Measurements from ENCODE around the gene FDPS. TPM values are rescaled to one million over a fixed set of nuclear protein-coding genes. Genes with fewer than 3 reads are reported as not detected.
A peak's percentile ranks its signal among the peaks of the same experiment; 100 is the strongest.

FDPS gene
- 241 and 242 TPM in 2 replicates for total RNA-seq

- Mint-ChIP-seq H3K4me3 (peak within 1 kb of the TSS; percentile 94), H3K27ac (peak within 1 kb of the TSS; percentile 92), H3K36me3 (ENCODE audit: low read depth) (peaks cover 36% of the 10 kb centered on the region), H3K4me1 (peaks cover 32% of the 10 kb centered on the region), H3K27me3 (no peaks in the 10 kb centered on the region), H3K9me3 (no peaks in the 10 kb centered on the region)
- ChIA-PET POLR2A (interaction anchor here (0.6 to 1.9 kb wide), 12 partner anchors 11 to 301 kb away, joined by 3 to 30 read pairs (median 5); partner anchors contain the start of genes CLK2, MSTO1, RUSC1 and SCAMP3), CTCF (interaction anchor here (0.6 to 2.5 kb wide), 8 partner anchors 12 to 195 kb away, joined by 3 to 23 read pairs (median 4); partner anchors contain the start of genes CLK2 and RUSC1)
- intact Hi-C loops (cut with micrococcal nuclease): loop anchor here (1.0 kb wide), 8 partner anchors 15 to 255 kb away; partner anchors contain the start of genes CLK2, HCN3, MTX1 and SCAMP3
- TF ChIP-seq, protein P1, sequence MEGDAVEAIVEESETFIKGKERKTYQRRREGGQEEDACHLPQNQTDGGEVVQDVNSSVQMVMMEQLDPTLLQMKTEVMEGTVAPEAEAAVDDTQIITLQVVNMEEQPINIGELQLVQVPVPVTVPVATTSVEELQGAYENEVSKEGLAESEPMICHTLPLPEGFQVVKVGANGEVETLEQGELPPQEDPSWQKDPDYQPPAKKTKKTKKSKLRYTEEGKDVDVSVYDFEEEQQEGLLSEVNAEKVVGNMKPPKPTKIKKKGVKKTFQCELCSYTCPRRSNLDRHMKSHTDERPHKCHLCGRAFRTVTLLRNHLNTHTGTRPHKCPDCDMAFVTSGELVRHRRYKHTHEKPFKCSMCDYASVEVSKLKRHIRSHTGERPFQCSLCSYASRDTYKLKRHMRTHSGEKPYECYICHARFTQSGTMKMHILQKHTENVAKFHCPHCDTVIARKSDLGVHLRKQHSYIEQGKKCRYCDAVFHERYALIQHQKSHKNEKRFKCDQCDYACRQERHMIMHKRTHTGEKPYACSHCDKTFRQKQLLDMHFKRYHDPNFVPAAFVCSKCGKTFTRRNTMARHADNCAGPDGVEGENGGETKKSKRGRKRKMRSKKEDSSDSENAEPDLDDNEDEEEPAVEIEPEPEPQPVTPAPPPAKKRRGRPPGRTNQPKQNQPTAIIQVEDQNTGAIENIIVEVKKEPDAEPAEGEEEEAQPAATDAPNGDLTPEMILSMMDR (IDR thresholded peaks at IDR 0.05): no peak
- DNase-seq (peak; percentile 87), ATAC-seq (ENCODE audit: low read depth) (peak; percentile 97)
Measured at GRCh38 chr1:155308493-155309422, at the start of gene FDPS. FDPS (plus strand) TSS chr1:155308866; CDS start chr1:155309790, 924 bp downstream.

DNA sequence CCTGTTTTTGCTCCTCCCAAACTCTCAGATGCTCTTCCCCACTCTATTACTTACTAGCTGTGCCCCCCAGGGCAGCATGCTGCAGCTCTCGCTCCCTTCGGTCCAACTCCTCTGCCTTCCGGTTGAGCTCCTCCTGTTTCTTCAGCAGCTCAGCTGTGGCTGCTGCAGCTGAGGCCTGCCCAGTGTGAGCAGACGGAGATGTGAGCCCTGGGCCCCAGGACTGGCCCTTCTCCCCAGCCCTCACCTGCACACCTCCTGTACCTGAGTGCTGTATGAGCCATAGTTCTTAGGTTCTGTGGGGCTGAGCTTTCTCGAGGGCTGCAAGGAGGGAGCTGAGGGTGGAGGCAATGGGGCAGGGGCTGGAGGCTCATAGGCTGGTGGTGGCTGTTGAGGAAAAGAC is 48.4 kb upstream of the FDPS start:
- Mint-ChIP-seq H3K9me3 (no peaks in the 10 kb centered on the region), H3K36me3 (ENCODE audit: low read depth) (peaks cover 82% of the 10 kb centered on the region), H3K4me1 (peaks cover 44% of the 10 kb centered on the region), H3K27ac (no peak overlapping the region), H3K4me3 (peak overlapping the region; percentile 98), H3K27me3 (no peaks in the 10 kb centered on the region)
- ATAC-seq (ENCODE audit: low read depth) (no peak), DNase-seq (no peak)
- TF ChIP-seq, protein P1 (IDR thresholded peaks at IDR 0.05): no peak
- ChIA-PET POLR2A (interaction anchor here (0.7 to 5.8 kb wide), 4 partner anchors 9 to 303 kb away, joined by 3 to 52 read pairs (median 4); partner anchors contain the start of genes ASH1L and CLK2), CTCF (interaction anchor here (1.2 to 4.0 kb wide), 2 partner anchors 9 to 63 kb away, joined by 4 to 47 read pairs; no protein-coding TSS in a partner anchor)
- intact Hi-C loops (cut with micrococcal nuclease): loop anchor here (5.0 kb wide), 1 partner anchor 53 kb away; the partner anchor contains the start of genes MTX1 and THBS3

DNA sequence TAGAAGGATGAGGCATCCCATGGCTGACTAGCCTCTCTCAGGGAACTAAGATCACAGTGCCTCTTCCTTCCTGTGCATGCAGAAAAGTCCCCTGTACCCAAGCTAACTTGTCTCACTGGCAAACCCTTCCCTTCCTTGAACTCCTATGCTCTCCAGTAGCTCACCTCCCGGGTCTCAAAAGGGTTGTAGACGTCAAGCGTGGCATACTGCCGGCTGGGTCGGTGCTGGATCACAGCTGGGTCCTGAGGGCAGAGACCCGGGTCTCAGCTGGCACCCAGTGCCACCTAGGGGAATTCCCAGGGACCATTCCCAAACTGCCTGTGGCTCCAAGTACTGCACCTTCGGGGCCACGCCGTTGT is 47.2 kb upstream of the FDPS start:
- TF ChIP-seq, protein P1 (IDR thresholded peaks at IDR 0.05): no peak
- no peaks in the 10 kb centered on the region for H3K9me3 Mint-ChIP-seq
- ChIA-PET POLR2A (interaction anchor here (0.5 to 5.8 kb wide), 16 partner anchors 10 to 375 kb away, joined by 3 to 52 read pairs (median 6); partner anchors contain the start of genes ASH1L, CLK2, FDPS and KRTCAP2), CTCF (interaction anchor here (4.0 kb wide), 1 partner anchor 10 kb away, joined by 47 read pairs; no protein-coding TSS in a partner anchor)
- no peaks in the 10 kb centered on the region for H3K27me3 Mint-ChIP-seq
- DNase-seq: no peak
- peaks cover 37% of the 10 kb centered on the region for H3K4me1 Mint-ChIP-seq
- peak overlapping the region; percentile 92 for H3K27ac Mint-ChIP-seq
- intact Hi-C loops (cut with micrococcal nuclease): loop anchor here (5.0 kb wide), 1 partner anchor 54 kb away; the partner anchor contains the start of genes MTX1 and THBS3
- H3K36me3 Mint-ChIP-seq (ENCODE audit: low read depth): peaks cover 86% of the 10 kb centered on the region
- peak overlapping the region; percentile 98 for H3K4me3 Mint-ChIP-seq
- peak; percentile 2 for ATAC-seq (ENCODE audit: low read depth)

- POLR2A ChIA-PET: interaction anchor here (0.5 to 5.8 kb wide), 18 partner anchors 11 to 374 kb away, joined by 3 to 52 read pairs (median 5); partner anchors contain the start of genes ASH1L, CLK2, FDPS and KRTCAP2
- peak; percentile 71 for DNase-seq
- peaks cover 86% of the 10 kb centered on the region for H3K36me3 Mint-ChIP-seq (ENCODE audit: low read depth)
Measured at GRCh38 chr1:155261852-155262673, 46.6 kb upstream of the FDPS start, which contains the start of gene SCAMP3. SCAMP3 (minus strand) TSS chr1:155262360; CDS start chr1:155262151, 209 bp downstream.

More at GRCh38 chr1:155261852-155262673, 46.6 kb upstream of the FDPS start, which contains the start of gene SCAMP3:
- Mint-ChIP-seq H3K27me3 (no peaks in the 10 kb centered on the region), H3K27ac (peak within 1 kb of the TSS; percentile 92), H3K4me1 (peaks cover 33% of the 10 kb centered on the region), H3K4me3 (peak within 1 kb of the TSS; percentile 98), H3K9me3 (no peaks in the 10 kb centered on the region)
- CTCF ChIA-PET: interaction anchor here (4.0 kb wide), 1 partner anchor 11 kb away, joined by 47 read pairs; no protein-coding TSS in a partner anchor
- TF ChIP-seq, protein P1 (IDR thresholded peaks at IDR 0.05): no peak
- ATAC-seq (ENCODE audit: low read depth): peak; percentile 95
- intact Hi-C loops (cut with micrococcal nuclease): loop anchor here (1.0 to 5.0 kb wide), 7 partner anchors 8 to 55 kb away; partner anchors contain the start of genes CLK2, FDPS, HCN3 and MTX1
